Non-pigmented ciliary epithelial cell (primary cell): ENCODE results near the gene KDM4D.
A peak's percentile ranks its signal among the peaks of the same experiment; 100 is the strongest.
"Not testable (repeated sequence)": the region's sequence is repeated elsewhere in the genome, so short reads cannot be mapped to it uniquely, and the experiment has no call there.

ENCODE experiments used
- DNase-seq: peaks from one replicate; pipeline ENCODE4 v3.0.0-alpha.2; 2010; ENCODE audit warnings: low read depth

KDM4D gene

GRCh38 chr11:94973099-94973968, at the start of gene KDM4D, which contains the start of gene CWC15:
Gene KDM4D, plus strand, starts transcription at chr11:94973709. Its CDS starts 23,664 bp downstream, at chr11:94997373.
Gene CWC15, minus strand, starts transcription at chr11:94973556. Its CDS starts 1,371 bp downstream, at chr11:94972185.
- DNase-seq, result peak; percentile 52

GRCh38 chr11:94924171-94924572, 49.3 kb upstream of the KDM4D start:
- no peak for DNase-seq

GRCh38 chr11:94924612-94925011, 48.9 kb upstream of the KDM4D start:
- DNase-seq, result no peak

DNA sequence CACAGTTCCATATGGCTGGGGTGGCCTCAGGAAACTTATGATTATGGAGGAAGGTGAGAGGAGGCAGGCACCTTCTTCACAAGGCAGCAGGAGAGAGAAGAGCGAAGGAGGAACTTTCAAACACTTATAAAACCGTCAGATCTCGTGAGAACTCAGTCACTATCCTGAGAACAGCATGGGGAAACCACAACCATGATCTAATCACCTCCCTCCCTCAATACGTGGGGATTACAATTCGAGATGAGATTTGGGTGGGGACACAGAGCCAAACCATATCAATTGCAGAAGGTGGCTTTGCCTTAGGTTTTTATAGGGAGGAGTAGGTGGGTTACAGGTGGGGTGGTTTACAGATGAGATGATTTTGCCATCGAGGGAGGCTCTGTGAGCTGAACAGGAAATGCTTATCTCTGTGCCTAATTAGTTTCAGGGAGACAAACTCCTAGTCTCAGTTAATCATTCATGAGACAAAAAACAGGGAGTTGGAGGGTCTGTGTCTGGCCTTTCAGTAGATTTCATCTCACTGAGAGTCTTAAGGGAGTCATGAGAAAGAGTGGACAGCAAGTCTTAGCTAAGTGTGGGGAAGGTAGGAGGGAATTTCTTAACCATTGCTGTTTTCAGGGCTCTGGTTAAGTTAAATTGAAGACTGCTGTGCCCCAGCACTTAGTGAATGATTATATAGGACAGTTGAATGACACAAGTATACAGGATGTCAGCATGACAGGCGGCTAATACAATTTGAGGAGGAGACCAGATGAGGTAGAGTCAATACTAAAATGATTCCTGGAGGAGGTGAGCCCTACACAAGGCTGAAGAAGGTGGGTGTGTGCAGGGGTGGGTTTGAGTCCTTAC, 47.9 kb upstream of the KDM4D start:
- no peak for DNase-seq

DNA sequence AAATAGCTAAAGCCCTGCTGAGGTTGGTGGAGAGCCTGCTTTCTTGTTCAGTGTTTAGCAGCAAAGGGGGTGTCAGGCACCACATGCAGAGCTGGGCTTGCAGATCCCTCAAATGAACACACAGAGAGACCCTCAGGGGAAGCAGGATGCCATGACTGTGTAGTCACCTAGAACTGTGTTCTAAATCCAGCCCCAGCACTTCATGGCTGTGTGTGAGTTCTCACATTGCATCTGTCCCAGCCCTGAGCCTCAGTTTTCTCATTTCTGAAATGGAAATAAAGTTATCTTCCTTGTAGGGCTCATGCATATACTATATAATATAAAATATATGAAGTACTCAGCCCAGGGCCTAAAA, 47.3 kb upstream of the KDM4D start:
- no peak for DNase-seq

DNA sequence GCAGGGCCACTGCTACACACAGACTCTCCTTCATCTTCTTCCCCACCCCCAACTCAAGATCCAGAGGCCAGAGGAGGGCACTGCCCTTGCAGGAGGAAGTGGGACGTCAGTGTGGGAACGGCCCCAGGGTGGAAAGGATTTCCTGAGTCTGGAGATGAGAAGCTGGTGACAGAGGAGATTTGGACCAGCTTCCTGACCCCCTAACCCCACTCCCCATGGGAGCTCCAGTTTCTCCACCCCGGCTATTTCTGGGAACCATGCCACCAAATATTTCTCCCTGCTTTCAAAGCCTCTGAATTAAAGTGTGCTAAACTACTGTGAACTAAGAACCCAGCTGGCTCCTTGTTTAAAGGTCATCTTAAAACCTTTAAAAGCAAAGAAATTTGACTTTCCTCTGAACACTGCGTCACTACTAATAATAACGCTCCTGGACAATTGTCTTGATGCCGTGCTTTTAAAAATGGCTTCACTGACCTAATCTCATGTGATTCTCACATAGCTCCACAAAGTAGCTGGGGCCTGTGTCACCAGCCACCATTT, 46.7 kb upstream of the KDM4D start:
- peak; percentile 68 for DNase-seq

DNA sequence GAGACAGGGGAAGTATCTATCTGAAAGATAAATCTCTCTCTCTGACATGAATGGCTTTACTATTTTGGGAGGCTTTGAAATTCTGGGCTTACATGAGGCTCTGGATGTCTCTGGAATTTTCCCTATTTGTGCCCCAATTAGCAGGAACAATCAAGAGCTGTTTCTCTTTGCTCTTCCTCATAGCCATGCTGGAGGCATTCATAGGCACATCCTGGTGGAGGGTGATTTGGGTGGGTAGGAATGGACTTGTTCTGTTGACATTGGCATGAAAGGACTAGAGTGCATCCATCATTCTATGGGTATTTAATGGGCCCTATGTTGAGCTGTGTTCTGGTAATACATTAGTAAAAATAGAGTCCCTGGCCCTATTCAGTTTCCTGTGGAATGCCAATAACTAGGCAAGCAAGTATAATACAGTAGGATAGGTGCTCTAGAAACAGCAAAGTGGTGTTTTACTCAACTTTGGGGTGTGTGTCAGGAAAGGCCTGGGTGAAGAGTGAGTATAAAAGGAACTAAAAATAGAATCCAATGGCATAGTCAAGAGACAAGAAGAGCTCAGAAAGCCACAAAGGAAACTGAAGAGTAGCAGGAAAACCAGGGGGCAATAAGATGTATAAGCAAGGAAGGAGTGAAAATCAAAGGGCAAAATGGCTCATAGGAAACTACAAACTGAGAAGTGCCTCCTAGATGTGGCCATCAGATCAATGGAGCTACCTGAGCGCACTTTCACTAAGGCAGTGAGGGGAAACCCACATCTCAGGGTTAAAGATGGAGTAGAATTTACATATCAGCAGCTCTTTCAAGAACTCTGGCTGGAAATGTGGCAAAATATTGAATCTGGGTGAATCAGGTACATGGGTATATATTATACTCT, 45.2 kb upstream of the KDM4D start:
- no peak for DNase-seq

GRCh38 chr11:94932072-94932471, 41.4 kb upstream of the KDM4D start:
- not testable (repeated sequence) for DNase-seq

DNA sequence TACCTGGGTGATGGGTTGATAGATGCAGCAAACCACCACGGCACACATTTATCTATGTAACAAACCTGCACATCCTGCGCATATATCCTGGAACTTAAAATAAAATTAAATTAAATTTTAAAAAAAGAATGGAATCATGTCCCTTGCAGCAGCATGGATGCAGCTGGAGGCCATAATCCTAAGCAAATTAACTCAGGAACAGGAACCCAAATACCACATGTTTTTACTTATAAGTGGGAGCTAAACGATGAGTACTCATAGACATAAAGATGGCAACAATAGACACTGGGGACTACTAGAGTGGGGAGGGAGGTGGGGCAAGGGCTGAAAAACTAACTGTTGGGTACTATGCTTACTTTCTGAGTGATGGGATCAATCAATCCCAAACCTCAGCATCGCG, 41.0 kb upstream of the KDM4D start:
- no peak for DNase-seq

DNA sequence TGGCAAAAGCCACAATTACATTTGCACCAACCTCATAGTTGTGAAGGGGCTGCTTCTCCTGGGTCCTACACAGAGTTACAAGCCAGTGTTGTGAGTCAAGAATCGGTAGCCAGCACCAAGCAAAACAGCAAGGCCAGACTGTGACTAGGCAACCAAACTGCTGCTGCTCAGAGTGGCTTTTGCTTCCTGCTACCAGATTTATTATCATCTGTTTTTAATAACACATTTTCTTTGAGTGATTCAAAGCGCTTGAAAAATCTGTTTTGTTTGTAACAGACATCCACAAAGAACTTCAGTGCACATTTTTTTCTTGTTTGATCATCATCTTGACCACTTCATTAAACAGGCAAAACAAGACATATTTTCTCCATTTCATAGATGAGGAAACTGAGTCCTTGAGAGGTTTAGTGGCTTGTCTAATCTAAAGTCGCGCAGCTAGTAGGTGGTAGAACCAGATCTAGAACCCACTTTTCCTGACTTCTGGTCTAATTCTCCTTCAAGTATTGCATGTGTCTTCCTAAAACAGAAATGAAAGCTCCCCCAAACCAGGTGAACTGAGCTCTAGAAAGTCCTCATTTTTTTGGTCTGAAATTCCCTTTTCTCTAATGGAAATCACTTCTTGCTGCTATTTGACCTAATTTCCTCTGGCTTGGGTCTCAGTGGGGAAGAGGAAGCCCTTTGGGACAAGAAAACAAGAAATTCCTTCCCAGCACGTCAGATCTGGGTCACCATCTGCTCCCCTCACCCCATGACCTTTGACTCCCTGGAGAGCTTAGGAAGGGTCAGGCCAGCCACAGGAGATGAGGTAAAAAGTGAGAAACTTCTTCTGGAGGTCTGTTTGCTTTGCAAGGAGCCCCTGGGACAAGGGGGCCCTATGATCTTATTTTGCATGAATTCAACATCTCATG, 40.0 kb upstream of the KDM4D start:
- DNase-seq, result peak; percentile 92

- DNase-seq, result peak; percentile 27
These were observed 39.1 kb upstream of the KDM4D start for GRCh38 chr11:94934362-94934761.

GRCh38 chr11:94934846-94935245, 38.7 kb upstream of the KDM4D start:
- no peak for DNase-seq

DNA sequence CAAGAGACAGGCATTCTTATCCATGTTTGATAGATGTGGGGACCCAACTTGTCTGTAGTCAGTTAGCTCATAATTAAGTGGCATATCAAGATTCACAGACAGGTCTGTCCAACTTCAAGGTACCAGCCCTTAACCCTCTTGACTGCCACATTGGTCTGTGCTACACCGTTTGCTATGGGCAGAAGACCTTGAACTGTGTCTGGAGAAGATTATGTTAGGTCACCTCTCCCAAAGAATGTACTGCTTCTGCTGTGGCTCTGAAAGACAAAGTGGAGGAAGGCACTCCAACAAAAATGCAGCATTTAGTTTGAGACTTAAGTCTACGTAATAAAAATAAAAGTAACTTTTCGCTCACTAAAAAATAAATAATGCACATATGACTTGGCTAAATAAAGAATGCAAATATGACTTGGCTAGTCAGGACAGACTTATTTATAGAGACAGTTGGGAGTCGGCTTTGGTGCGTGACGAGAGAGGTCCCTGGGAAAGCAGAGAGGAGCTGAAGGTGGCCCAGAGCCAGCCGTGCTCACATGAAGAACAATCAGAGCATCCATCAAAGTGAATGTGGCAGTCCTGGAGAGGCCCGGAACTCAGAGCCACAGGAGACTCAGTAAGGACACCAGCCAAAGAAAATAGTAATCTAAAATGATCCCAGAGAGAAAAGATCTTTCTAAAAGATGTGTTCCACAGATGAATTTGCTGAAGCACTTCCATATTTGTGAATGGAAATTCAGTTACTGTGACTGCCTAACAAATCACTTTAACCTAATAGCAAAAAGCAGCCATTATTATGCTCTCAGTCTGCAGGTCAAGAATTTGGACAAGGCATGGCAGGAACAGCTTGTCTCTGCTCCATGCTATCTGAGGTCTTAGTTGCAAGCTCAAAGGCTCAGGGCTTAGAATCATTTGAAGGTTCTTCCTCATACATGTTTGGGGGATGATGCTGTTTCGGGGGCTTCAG, 35.1 kb upstream of the KDM4D start:
- peak; percentile 23 for DNase-seq

- no peak for DNase-seq
These were observed 34.2 kb upstream of the KDM4D start for GRCh38 chr11:94939346-94939745.

- no peak for DNase-seq
These were observed 32.4 kb upstream of the KDM4D start for GRCh38 chr11:94941131-94941530.

DNA sequence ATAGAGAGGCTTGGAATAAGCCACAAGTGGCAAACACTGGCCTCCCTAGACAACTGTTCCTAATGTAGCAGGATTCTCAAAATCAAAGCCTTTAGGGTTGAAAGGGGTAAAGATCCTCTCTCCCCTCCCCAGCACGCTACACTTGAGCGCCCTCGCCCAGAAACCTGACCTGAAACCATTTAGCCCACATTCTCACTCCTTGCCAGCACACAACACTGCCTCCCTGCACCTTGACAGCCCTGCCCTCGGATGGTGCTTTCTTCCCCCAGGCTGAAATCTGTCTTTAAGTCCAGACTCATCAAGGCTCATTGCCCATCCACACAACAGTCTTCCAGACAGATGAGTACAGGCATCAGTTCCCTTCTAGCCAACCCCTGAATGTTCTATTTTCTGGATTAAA, 26.7 kb upstream of the KDM4D start:
- no peak for DNase-seq

DNA sequence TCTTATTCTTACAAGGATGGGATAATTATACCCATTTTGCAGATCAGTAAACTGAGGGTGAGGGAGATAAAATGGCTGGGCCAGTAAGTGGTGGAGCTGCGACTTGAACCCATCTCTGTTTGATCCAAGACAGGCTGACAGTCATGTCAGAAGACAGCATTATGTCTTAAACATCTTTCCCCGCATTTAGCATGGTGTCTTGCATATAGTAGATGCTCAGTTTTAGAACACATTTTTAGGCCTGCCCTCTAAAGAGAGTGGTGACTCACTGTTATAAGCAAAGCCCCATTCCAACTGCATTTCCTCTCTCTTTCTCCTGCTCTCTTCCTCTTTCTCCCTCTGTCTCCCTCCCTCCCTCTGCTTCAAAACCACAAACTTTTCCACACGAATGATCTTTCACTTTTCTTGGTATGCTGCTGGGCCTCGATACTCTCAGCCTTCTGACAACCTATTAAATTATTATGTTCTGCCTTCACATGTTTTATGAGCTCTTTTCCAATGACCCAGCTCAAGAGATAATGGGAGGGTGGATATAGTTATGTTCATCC, 25.4 kb upstream of the KDM4D start:
- peak; percentile 65 for DNase-seq

DNA sequence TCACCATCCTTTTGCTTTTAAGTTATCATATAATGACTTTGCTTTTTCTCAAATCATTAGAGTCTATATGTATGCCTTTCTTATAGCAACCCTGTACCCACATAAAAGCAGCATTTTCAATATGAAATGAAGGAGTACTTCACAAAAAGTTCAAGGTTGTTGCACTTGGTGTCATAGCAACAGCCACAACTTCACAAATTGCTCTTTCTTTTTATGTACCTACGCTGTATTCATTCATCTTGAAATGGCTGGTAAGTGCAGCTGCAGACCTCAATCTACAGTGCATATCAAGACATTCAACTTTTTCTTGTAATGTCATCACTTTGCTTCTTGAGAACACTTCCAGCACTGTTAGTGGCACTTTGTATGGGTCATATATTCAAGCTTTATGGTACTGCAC, 18.8 kb upstream of the KDM4D start:
- no peak for DNase-seq

DNA sequence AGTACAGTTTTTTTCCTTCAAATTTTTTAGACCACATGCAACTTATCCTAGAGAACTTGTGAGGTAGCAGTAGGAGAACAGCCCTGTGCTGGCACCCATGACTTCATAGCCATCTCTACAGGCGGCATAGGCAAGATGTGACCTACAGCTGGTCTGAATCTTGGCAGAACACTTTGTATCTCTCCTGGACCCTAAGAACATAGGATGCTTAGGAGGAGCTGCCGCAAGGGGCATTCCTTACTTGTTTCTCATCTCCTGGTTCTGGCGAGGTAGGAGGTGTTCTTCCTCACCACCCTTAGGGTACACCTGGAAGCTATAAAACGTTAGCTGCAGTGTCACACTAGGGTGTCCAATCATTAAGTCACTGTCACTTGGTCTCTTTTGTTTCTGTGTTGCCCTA, 16.5 kb upstream of the KDM4D start:
- no peak for DNase-seq
